Gastroesophageal sphincter (tissue), 4 donors: ENCODE results near the gene CSNK1G2. TPM values are rescaled to one million over a fixed set of nuclear protein-coding genes. Genes with fewer than 3 reads are reported as not detected.

Experiments used
- ATAC-seq: fragments of 150-250 bp; one replicate; pipeline ENCODE4 v1.9.1; 2016; ENCODE audit warnings: mild to moderate bottlenecking, moderate library complexity
- H3K27ac ChIP-seq, 4 donors: fragments of 200-600 bp; sonication (generic) in 3 of 4; 1 replicate in 3 of 4; 2 replicates in 1 of 4; pipeline ENCODE4 v1.5.1; 2016 to 2019
- H3K27me3 ChIP-seq: fragments of 200-600 bp; sonication (generic); one replicate; pipeline ENCODE4 v1.5.1; 2019
- H3K36me3 ChIP-seq, 2 donors: fragments of 200-600 bp; sonication (generic); one replicate each; pipeline ENCODE4 v1.5.1; 2019; ENCODE audit warnings: control low read depth in 1 of 2
- H3K4me1 ChIP-seq, 3 donors: fragments of 200-600 bp; sonication (generic); 1 replicate in 2 of 3; 2 replicates in 1 of 3; pipeline ENCODE4 v1.5.1; 2016 to 2019; ENCODE audit warnings: control low read depth in 2 of 3
- H3K4me3 ChIP-seq, 2 donors: fragments of 200-600 bp; sonication (generic); one replicate each; pipeline ENCODE4 v1.5.1; 2019; ENCODE audit warnings: mild to moderate bottlenecking in 1 of 2, moderate library complexity in 1 of 2
- H3K9me3 ChIP-seq, 3 donors: fragments of 200-600 bp; sonication (generic); one replicate each; pipeline ENCODE4 v1.5.1; 2017 to 2019; ENCODE audit warnings: control low read depth in 2 of 3
- EP300 ChIP-seq: sonication (generic); formaldehyde crosslinking; IDR thresholded peaks from one replicate; pipeline ENCODE4 v1.6.1; 2017; ENCODE audit warnings: antibody characterized with exemption, mild to moderate bottlenecking
- POLR2A ChIP-seq, 2 donors: fragments of 450-650 bp; IDR thresholded peaks; one replicate each; pipeline ENCODE4 v1.6.1; 2017; ENCODE audit warnings: antibody characterized with exemption in 2 of 2, mild to moderate bottlenecking in 2 of 2, moderate library complexity in 1 of 2
- POLR2AphosphoS5 ChIP-seq: sonication (generic); formaldehyde crosslinking; IDR thresholded peaks from one replicate; pipeline ENCODE4 v1.6.1; 2017; ENCODE audit warnings: antibody characterized with exemption
- WGBS, 2 donors: methylation state at CpG; one replicate each; pipeline ENCODE4 v1.1.5; 2018; ENCODE audit warnings: low coverage in 1 of 2; 5-methylcytosine and 5-hydroxymethylcytosine counted together
- total RNA-seq, 4 donors: library from RNA; depleted of rRNA; stranded (reverse); fragments of >200 nt; gene quantifications; one replicate each; pipeline ENCODE4 v1.1.0, GENCODE V29; 2016
- TF ChIP-seq, protein P1 (sequence below), 4 experiments: fragments of 200-600 bp in 2 of 4; fragments of 450-650 bp in 2 of 4; sonication (generic) in 1 of 4; IDR thresholded peaks; one replicate each; pipeline ENCODE4 v1.5.1; 2017 to 2019; ENCODE audit warnings: antibody characterized with exemption in 4 of 4, mild to moderate bottlenecking in 2 of 4, moderate library complexity in 2 of 4

The CSNK1G2 gene
- total RNA-seq, 4 donors from 2014 or later: 40.4 to 57.4 (median 46.2) TPM

DNA sequence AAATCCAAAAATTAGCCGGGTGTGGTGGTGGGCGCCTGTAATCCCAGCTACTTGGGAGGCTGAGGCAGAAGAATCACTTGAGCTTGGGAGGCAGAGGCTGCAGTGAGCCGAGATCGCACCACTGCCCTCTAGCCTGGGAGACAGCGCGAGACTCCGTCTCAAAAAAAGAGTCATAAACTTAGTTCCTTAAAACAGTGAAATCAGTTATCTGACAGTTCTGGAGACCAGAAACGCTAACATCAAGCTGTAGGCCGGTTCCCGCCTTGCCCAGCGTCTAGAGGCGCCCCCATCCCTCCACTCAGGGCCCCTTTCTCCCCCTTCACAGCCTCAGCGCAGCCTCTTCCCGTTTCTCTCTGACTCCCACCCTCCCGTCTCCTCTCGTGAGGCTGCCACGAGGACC is 23.8 kb upstream of the CSNK1G2 start:
- Histone ChIP-seq H3K27me3 (no peaks in the 10 kb centered on the region), H3K4me3 (no peak overlapping the region), H3K9me3 (no peaks in the 10 kb centered on the region), H3K36me3 (peaks cover 0 to 85% of the 10 kb centered on the region in 2 donors), H3K4me1 (no peaks in the 10 kb centered on the region), H3K27ac (no peak overlapping the region)
- no peak for ATAC-seq
- TF ChIP-seq POLR2A (IDR thresholded peaks at IDR 0.05): no peak
- no peak for TF ChIP-seq EP300
- TF ChIP-seq POLR2AphosphoS5: no peak
- TF ChIP-seq, protein P1, sequence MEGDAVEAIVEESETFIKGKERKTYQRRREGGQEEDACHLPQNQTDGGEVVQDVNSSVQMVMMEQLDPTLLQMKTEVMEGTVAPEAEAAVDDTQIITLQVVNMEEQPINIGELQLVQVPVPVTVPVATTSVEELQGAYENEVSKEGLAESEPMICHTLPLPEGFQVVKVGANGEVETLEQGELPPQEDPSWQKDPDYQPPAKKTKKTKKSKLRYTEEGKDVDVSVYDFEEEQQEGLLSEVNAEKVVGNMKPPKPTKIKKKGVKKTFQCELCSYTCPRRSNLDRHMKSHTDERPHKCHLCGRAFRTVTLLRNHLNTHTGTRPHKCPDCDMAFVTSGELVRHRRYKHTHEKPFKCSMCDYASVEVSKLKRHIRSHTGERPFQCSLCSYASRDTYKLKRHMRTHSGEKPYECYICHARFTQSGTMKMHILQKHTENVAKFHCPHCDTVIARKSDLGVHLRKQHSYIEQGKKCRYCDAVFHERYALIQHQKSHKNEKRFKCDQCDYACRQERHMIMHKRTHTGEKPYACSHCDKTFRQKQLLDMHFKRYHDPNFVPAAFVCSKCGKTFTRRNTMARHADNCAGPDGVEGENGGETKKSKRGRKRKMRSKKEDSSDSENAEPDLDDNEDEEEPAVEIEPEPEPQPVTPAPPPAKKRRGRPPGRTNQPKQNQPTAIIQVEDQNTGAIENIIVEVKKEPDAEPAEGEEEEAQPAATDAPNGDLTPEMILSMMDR (IDR thresholded peaks at IDR 0.05): no peak
- WGBS, 2 donors: 81 to 86% methylated on average over 9 to 11 of the region's 17 CpGs

DNA sequence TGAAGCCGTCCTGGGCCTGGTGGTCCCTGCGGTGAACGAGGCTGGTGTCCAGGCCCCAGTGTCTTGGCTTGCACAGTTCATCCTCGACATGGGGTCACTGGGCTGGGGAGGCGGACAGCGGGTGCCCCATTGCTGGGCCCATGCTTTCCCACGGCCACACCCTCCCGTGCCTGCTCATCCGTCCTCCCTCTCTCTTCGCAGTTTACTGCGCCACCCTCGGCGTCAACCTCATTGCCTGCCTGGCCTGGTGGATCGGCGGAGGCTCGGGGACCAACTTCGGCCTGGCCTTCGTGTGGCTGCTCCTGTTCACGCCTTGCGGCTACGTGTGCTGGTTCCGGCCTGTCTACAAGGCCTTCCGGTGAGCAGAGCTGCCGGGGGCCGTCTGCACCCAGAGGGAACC is 23.0 kb upstream of the CSNK1G2 start:
- Histone ChIP-seq H3K4me1 (no peaks in the 10 kb centered on the region), H3K4me3 (no peak overlapping the region), H3K9me3 (no peaks in the 10 kb centered on the region), H3K36me3 (peaks cover 0 to 84% of the 10 kb centered on the region in 2 donors), H3K27me3 (no peaks in the 10 kb centered on the region), H3K27ac (no peak overlapping the region)
- no peak for ATAC-seq
- TF ChIP-seq POLR2AphosphoS5 (no peak), EP300 (no peak), POLR2A (IDR thresholded peaks at IDR 0.05) (no peak)
- TF ChIP-seq, protein P1 (IDR thresholded peaks at IDR 0.05): no peak
- 76 to 83% methylated on average over 1 to 5 of the region's 25 CpGs for WGBS, 2 donors

DNA sequence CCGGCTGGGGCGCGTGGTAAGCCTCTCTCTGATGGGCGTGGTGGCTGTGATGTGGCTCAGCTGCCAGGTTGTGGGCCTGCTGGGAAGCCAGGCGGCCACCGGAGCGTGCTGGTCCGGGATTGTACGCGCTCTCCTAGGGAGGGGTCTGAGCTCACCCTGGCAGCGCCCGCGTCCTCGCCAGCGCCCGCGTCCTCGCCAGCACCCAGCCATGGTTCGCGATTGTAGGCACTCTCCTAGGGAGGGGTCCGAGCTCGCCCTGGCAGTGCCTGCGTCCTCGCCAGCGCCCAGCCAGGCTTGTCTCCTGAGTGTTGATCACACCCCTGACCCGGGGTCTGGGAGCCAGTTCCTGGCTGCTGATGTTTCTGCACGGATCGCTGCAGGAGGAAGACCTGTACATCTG is 22.0 kb upstream of the CSNK1G2 start:
- H3K9me3 ChIP-seq: no peaks in the 10 kb centered on the region
- H3K27ac ChIP-seq: no peak overlapping the region
- 67 to 90% methylated on average over 1 to 2 of the region's 28 CpGs for WGBS, 2 donors
- TF ChIP-seq EP300 (no peak), POLR2A (IDR thresholded peaks at IDR 0.05) (no peak), POLR2AphosphoS5 (no peak)
- TF ChIP-seq, protein P1 (IDR thresholded peaks at IDR 0.05): no peak
- H3K4me1 ChIP-seq: no peaks in the 10 kb centered on the region
- H3K4me3 ChIP-seq: no peak overlapping the region
- no peak for ATAC-seq
- no peaks in the 10 kb centered on the region for H3K27me3 ChIP-seq
- H3K36me3 ChIP-seq: peaks cover 0 to 82% of the 10 kb centered on the region in 2 donors

DNA sequence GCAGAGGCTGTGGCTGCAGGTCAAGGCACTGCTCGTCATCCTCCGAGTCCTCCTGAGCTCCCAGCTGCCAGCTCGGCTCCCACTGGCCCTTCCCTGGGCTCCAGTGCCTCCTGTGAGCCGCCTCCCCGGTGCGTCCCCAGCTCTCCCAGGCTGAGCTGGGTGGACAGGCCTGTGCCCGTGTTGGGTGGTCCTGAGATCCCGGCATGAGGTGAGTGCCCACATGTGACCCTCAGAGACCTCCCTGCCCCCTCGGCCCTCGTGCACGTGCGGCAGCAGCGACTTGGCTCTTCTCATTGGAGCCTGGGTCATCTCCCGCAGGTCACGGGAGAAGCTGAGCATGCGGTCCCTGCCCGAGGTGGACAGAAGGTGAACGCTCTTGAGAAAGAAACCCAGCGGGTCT is 20.3 kb upstream of the CSNK1G2 start:
- no peak for ATAC-seq
- Histone ChIP-seq H3K27ac (no peak overlapping the region), H3K4me3 (no peak overlapping the region), H3K4me1 (no peaks in the 10 kb centered on the region), H3K36me3 (peaks cover 0 to 85% of the 10 kb centered on the region in 2 donors), H3K9me3 (no peaks in the 10 kb centered on the region), H3K27me3 (no peaks in the 10 kb centered on the region)
- WGBS, 2 donors: no CpG with 5 or more reads among the region's 19 CpGs
- TF ChIP-seq POLR2AphosphoS5 (no peak), POLR2A (IDR thresholded peaks at IDR 0.05) (no peak), EP300 (no peak)
- TF ChIP-seq, protein P1 (IDR thresholded peaks at IDR 0.05): no peak

DNA sequence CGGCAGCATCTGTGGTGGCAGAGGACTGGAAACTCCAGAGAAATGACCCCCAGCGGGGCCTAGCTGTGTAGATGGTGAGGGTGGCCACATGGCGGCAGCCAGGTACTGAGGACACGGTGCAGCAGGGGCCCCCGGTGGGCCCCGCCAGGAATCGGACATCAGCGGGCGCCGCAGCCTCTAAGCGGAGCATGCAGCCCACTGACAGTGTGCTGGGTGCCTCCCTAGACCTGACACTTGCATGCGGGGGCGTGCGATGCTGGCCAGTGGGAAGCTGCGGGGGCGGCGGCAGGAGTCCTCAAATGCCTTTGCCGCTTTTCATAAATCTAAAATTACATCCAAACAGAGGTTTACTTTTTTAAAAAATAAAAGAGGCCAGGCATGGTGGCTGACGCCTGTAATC is 19.6 kb upstream of the CSNK1G2 start:
- H3K9me3 ChIP-seq: no peaks in the 10 kb centered on the region
- TF ChIP-seq POLR2A (IDR thresholded peaks at IDR 0.05) (no peak), EP300 (no peak), POLR2AphosphoS5 (no peak)
- TF ChIP-seq, protein P1 (IDR thresholded peaks at IDR 0.05): no peak
- no peak overlapping the region for H3K4me3 ChIP-seq
- no peaks in the 10 kb centered on the region for H3K4me1 ChIP-seq
- 80% methylated on average over 2 of the region's 19 CpGs; no CpG with 5 or more reads in 1 of the 2 donors for WGBS, 2 donors
- no peaks in the 10 kb centered on the region for H3K27me3 ChIP-seq
- no peak for ATAC-seq
- peaks cover 0 to 88% of the 10 kb centered on the region in 2 donors for H3K36me3 ChIP-seq
- H3K27ac ChIP-seq: no peak overlapping the region
